Activated T-cell treated with anti-CD3 and anti-CD28 coated beads for 24 hours (primary cell): ENCODE data around the gene UBQLN1.

Experiments used
- DNase-seq: peaks from one replicate; pipeline ENCODE4 v3.0.0-alpha.2; 2020; ENCODE audit warnings: low read depth

The UBQLN1 gene

GRCh38 chr9:83688921-83689320 lies 18.8 kb downstream of the UBQLN1 start:
- DNase-seq, result no peak

- DNase-seq, result no peak
Observed at GRCh38 chr9:83681490-83681889, 26.3 kb downstream of the UBQLN1 start.

GRCh38 chr9:83680233-83680632 lies 27.5 kb downstream of the UBQLN1 start:
- no peak for DNase-seq

- DNase-seq, result no peak
Observed at GRCh38 chr9:83677596-83677995, 30.2 kb downstream of the UBQLN1 start.

GRCh38 chr9:83675466-83675865 lies 32.3 kb downstream of the UBQLN1 start:
- no peak for DNase-seq

- no peak for DNase-seq
Observed at GRCh38 chr9:83671451-83671850, 36.3 kb downstream of the UBQLN1 start.

GRCh38 chr9:83670381-83670780 lies 37.4 kb downstream of the UBQLN1 start:
- no peak for DNase-seq

- no peak for DNase-seq
Observed at GRCh38 chr9:83669067-83669466, 38.7 kb downstream of the UBQLN1 start.

- no peak for DNase-seq
Observed at GRCh38 chr9:83665580-83666200, 42.1 kb downstream of the UBQLN1 start.

- DNase-seq, result no peak
Observed at GRCh38 chr9:83662933-83663332, 44.8 kb downstream of the UBQLN1 start.

GRCh38 chr9:83656952-83657351 lies 50.8 kb downstream of the UBQLN1 start:
- DNase-seq, result no peak

GRCh38 chr9:83656032-83656680 lies 51.6 kb downstream of the UBQLN1 start:
- no peak for DNase-seq

- no peak for DNase-seq
Observed at GRCh38 chr9:83655433-83655832, 52.3 kb downstream of the UBQLN1 start.

GRCh38 chr9:83652433-83652832 lies 55.3 kb downstream of the UBQLN1 start:
- no peak for DNase-seq

GRCh38 chr9:83651558-83651957 lies 56.2 kb downstream of the UBQLN1 start:
- no peak for DNase-seq

GRCh38 chr9:83649515-83649914 lies 58.2 kb downstream of the UBQLN1 start:
- DNase-seq, result no peak

- peak; percentile 54 for DNase-seq
Observed at GRCh38 chr9:83649080-83649479, 58.7 kb downstream of the UBQLN1 start.

GRCh38 chr9:83646500-83647239 lies 61.1 kb downstream of the UBQLN1 start:
- no peak for DNase-seq

- DNase-seq, result no peak
Observed at GRCh38 chr9:83642793-83643192, 65.0 kb downstream of the UBQLN1 start.

GRCh38 chr9:83639266-83639665 lies 68.5 kb downstream of the UBQLN1 start:
- no peak for DNase-seq

GRCh38 chr9:83637389-83637788 lies 70.4 kb downstream of the UBQLN1 start:
- DNase-seq, result no peak

GRCh38 chr9:83636813-83637212 lies 70.9 kb downstream of the UBQLN1 start:
- DNase-seq, result no peak

- no peak for DNase-seq
Observed at GRCh38 chr9:83633676-83634075, 74.1 kb downstream of the UBQLN1 start.
